Natural killer cell (primary cell): Measurements from ENCODE around the gene FXYD3. TPM values are rescaled to one million over a fixed set of nuclear protein-coding genes. Genes with fewer than 3 reads are reported as not detected.

Experiments used
- ATAC-seq, 3 donors: fragments of 150-1000 bp in 2 of 3; fragments of 200-7000 bp in 1 of 3; cut with Tn5 transposase; 1 replicate in 1 of 3; 2 replicates in 2 of 3; pipeline ENCODE4 v1.10.0; 2021; ENCODE audit warnings: mild to moderate bottlenecking in 2 of 3, moderate library complexity in 2 of 3
- DNase-seq, 2 donors: peaks; one replicate each; pipeline versions ENCODE4 v3.0.0 to v3.0.0-alpha.2; 2013 to 2021; ENCODE audit warnings: mixed read lengths in 1 of 2
- H3K27ac ChIP-seq: one replicate; pipeline ENCODE4 v1.5.1; 2013; ENCODE audit warnings: mild to moderate bottlenecking, low read length
- H3K27me3 ChIP-seq: one replicate; pipeline ENCODE4 v1.6.1; 2013; ENCODE audit warnings: low read length; ENCODE audit not compliant: control insufficient read depth, insufficient read depth
- H3K36me3 ChIP-seq: one replicate; pipeline ENCODE4 v1.6.1; 2013; ENCODE audit warnings: low read length; ENCODE audit not compliant: control insufficient read depth, insufficient read depth
- H3K4me1 ChIP-seq: one replicate; pipeline ENCODE4 v1.6.1; 2013; ENCODE audit warnings: low read length; ENCODE audit not compliant: control insufficient read depth, insufficient read depth
- H3K4me3 ChIP-seq: one replicate; pipeline ENCODE4 v1.5.1; 2013; ENCODE audit warnings: low read length
- H3K9me3 ChIP-seq: one replicate; pipeline ENCODE4 v1.6.1; 2013; ENCODE audit warnings: low read length; ENCODE audit not compliant: control insufficient read depth, insufficient read depth
- H3K27ac Mint-ChIP-seq, 2 donors: one replicate each; pipeline ENCODE4 v1.8.0; 2022; ENCODE audit warnings: mild to moderate bottlenecking in 2 of 2, mixed read lengths in 2 of 2, moderate library complexity in 1 of 2
- H3K27me3 Mint-ChIP-seq, 2 donors: one replicate each; pipeline ENCODE4 v1.8.0; 2022; ENCODE audit warnings: low read depth in 2 of 2, mixed read lengths in 2 of 2
- H3K36me3 Mint-ChIP-seq: one replicate; pipeline ENCODE4 v1.8.0; 2022; ENCODE audit warnings: mixed read lengths
- H3K4me1 Mint-ChIP-seq, 2 donors: one replicate each; pipeline ENCODE4 v1.8.0; 2022; ENCODE audit warnings: mixed read lengths in 2 of 2
- H3K4me3 Mint-ChIP-seq: one replicate; pipeline ENCODE4 v1.8.0; 2022; ENCODE audit warnings: mild to moderate bottlenecking, moderate library complexity, mixed read lengths
- H3K9me3 Mint-ChIP-seq, 2 donors: one replicate each; pipeline ENCODE4 v1.8.0; 2022; ENCODE audit warnings: mixed read lengths in 2 of 2
- WGBS: methylation state at CpG from one replicate; pipeline ENCODE4 v1.1.7; 2013; ENCODE audit warnings: missing lambda C conversion rate; ENCODE audit not compliant: insufficient coverage; 5-methylcytosine and 5-hydroxymethylcytosine counted together
- intact Hi-C: fragments of 100-400 bp; cut with micrococcal nuclease; formaldehyde crosslinking; loops from one replicate; pipeline ENCODE4 v1.14.2; 2022
- total RNA-seq, 4 donors: library from RNA; stranded (reverse); fragments of 120-200 nt in 1 of 4; gene quantifications; one replicate each; pipeline versions ENCODE4 v1.2.3 to v1.2.4, GENCODE V29; 2013 to 2022
- TF ChIP-seq, protein P1 (sequence below): fragments of 200-600 bp; IDR thresholded peaks from one replicate; pipeline ENCODE4 v1.8.0; 2022; ENCODE audit warnings: antibody characterized with exemption

FXYD3 gene
- not detected for total RNA-seq
- not detected for total RNA-seq (2013)

GRCh38 chr19:35115177-35115951 is at the start of gene FXYD3:
FXYD3 (plus strand) TSS chr19:35115823; CDS start chr19:35119377, 3,554 bp downstream.
- Mint-ChIP-seq H3K27ac (peak within 1 kb of the TSS in 1 of 2 donors; percentile 27), H3K9me3 (no peaks in the 10 kb centered on the region), H3K27me3 (no peaks in the 10 kb centered on the region), H3K4me3 (no peak within 1 kb of the TSS), H3K36me3 (no peaks in the 10 kb centered on the region), H3K4me1 (peaks cover 6 to 8% of the 10 kb centered on the region in 2 donors)
- Histone ChIP-seq H3K4me1 (peaks cover 7% of the 10 kb centered on the region), H3K27me3 (peaks cover 5% of the 10 kb centered on the region), H3K27ac (no peak within 1 kb of the TSS), H3K9me3 (no peaks in the 10 kb centered on the region), H3K4me3 (no peak within 1 kb of the TSS), H3K36me3 (no peaks in the 10 kb centered on the region)
- 87% methylated on average over 14 of the region's 14 CpGs for WGBS
- ATAC-seq (no peak), DNase-seq (no peak)
- intact Hi-C loops: no loop called here
- TF ChIP-seq, protein P1, sequence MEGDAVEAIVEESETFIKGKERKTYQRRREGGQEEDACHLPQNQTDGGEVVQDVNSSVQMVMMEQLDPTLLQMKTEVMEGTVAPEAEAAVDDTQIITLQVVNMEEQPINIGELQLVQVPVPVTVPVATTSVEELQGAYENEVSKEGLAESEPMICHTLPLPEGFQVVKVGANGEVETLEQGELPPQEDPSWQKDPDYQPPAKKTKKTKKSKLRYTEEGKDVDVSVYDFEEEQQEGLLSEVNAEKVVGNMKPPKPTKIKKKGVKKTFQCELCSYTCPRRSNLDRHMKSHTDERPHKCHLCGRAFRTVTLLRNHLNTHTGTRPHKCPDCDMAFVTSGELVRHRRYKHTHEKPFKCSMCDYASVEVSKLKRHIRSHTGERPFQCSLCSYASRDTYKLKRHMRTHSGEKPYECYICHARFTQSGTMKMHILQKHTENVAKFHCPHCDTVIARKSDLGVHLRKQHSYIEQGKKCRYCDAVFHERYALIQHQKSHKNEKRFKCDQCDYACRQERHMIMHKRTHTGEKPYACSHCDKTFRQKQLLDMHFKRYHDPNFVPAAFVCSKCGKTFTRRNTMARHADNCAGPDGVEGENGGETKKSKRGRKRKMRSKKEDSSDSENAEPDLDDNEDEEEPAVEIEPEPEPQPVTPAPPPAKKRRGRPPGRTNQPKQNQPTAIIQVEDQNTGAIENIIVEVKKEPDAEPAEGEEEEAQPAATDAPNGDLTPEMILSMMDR: no peak

GRCh38 chr19:35066121-35066520 is 49.5 kb upstream of the FXYD3 start:
- no peak for ATAC-seq
- Histone ChIP-seq H3K27me3 (no peaks in the 10 kb centered on the region), H3K4me1 (peaks cover 6% of the 10 kb centered on the region), H3K9me3 (peaks cover 7% of the 10 kb centered on the region), H3K27ac (no peak overlapping the region), H3K36me3 (no peaks in the 10 kb centered on the region), H3K4me3 (no peak overlapping the region)
- Mint-ChIP-seq H3K9me3 (no peaks in the 10 kb centered on the region), H3K4me1 (peaks cover 0 to 5% of the 10 kb centered on the region in 2 donors), H3K4me3 (no peak overlapping the region), H3K27me3 (peaks cover 0 to 4% of the 10 kb centered on the region in 2 donors), H3K27ac (no peak overlapping the region), H3K36me3 (no peaks in the 10 kb centered on the region)
- 96% methylated on average over 14 of the region's 15 CpGs for WGBS
- DNase-seq: no peak
- TF ChIP-seq, protein P1: no peak
- intact Hi-C loops: loop anchor here (5.0 kb wide), 1 partner anchor 151 kb away; no protein-coding TSS in a partner anchor

- WGBS: 13% methylated on average over 13 of the region's 14 CpGs
- H3K4me1 Mint-ChIP-seq: peaks cover 0 to 5% of the 10 kb centered on the region in 2 donors
- Histone ChIP-seq H3K36me3 (no peaks in the 10 kb centered on the region), H3K27ac (no peak overlapping the region), H3K9me3 (peaks cover 7% of the 10 kb centered on the region), H3K27me3 (no peaks in the 10 kb centered on the region), H3K4me1 (peaks cover 6% of the 10 kb centered on the region), H3K4me3 (no peak overlapping the region)
- peak; percentile 89 to 94 for DNase-seq
- H3K27me3 Mint-ChIP-seq: peaks cover 0 to 4% of the 10 kb centered on the region in 2 donors
- H3K9me3 Mint-ChIP-seq: no peaks in the 10 kb centered on the region
- no peaks in the 10 kb centered on the region for H3K36me3 Mint-ChIP-seq
- peak; percentile 84 to 94 (median 94) for ATAC-seq
- TF ChIP-seq, protein P1: peak; percentile 91
- no peak overlapping the region for H3K27ac Mint-ChIP-seq
- no peak overlapping the region for H3K4me3 Mint-ChIP-seq
- intact Hi-C loops: loop anchor here (1.0 to 5.0 kb wide), 5 partner anchors 23 to 428 kb away; partner anchors contain the start of gene LGI4
Observed at GRCh38 chr19:35066691-35067563, 48.7 kb upstream of the FXYD3 start.
